Activated CD4-positive, alpha-beta T cell treated with anti-CD3 and anti-CD28 coated beads for 4 hours (primary cell): ENCODE results near the gene MEX3B.
"Not testable (repeated sequence)": the region's sequence is repeated elsewhere in the genome, so short reads cannot be mapped to it uniquely, and the experiment has no call there.

ENCODE experiments used
- DNase-seq, 2 donors: peaks; one replicate each; pipeline ENCODE4 v3.0.0-alpha.2; 2020

The MEX3B gene

GRCh38 chr15:81995081-81995480 lies 50.7 kb downstream of the MEX3B start:
- not testable (repeated sequence) for DNase-seq

- DNase-seq: no peak
These were observed 53.3 kb downstream of the MEX3B start for GRCh38 chr15:81992523-81992922.
